SH-SY5Y (cell line): ENCODE measurements around the gene CELF1.

Source experiments
- GATA2 ChIP-seq: IDR thresholded peaks from 2 replicates; pipeline ENCODE4 v1.6.1; 2011; ENCODE audit warnings: mild to moderate bottlenecking, low read depth, low read length
- GATA3 ChIP-seq: IDR thresholded peaks from 2 replicates; pipeline ENCODE4 v1.6.1; 2011; ENCODE audit warnings: low read depth, mild to moderate bottlenecking, low read length, moderate library complexity

DNA sequence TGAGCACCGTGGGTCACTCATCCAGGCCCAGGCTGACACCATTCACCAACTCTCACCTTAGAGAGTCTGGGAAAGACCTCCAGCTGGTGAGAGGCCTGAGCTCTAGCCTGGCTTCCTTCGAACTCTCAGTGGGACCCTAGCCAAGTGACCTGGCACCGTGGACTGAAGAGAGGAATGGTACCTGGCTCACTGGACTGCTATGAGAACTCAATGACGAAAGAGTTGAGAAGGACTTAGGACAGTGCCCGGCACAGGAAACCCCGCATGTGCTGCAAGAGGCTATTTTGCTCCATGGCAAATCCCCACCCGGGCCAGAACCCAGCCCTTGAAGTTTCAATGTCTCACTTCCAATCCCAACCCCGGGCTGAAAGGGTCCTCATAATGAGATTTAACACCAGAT lies 103.4 kb downstream of the CELF1 start:
- no peak for TF ChIP-seq GATA2
- no peak for TF ChIP-seq GATA3
